Measurements from ENCODE around the gene NKD2. TPM values are rescaled to one million over a fixed set of nuclear protein-coding genes. Genes with fewer than 3 reads are reported as not detected.

Gene NKD2
- total RNA-seq, 1 donor from 2014 or later = 12.7 TPM

DNA sequence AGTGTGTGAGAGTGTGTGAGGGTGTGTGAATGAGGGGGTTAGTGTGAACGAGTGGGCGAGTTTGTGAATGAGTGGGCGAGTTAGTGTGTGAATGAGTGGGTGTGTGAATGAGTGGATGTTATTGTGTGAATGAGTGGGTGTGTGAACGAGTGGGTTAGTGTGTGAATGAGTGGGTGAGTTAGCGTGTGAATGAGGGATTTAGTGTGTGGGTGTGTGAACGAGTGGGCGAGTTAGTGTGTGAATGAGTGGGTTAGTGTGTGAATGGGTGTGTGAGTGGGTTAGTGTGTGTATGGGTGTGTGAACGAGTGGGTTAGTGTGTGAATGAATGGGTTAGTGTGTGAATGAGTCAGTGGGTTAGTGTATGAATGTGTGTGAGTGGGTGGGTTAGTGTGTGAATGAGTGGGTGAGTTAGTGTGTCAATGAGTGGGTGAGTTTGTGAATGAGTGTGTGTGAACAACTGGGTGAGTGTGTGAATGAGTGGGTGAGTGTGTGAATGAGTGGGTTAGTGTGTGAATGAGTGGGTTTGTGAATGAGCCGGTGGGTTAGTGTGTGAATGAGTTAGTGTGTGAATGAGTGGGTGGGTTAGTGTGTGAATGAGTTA is 37.5 kb downstream of the NKD2 start:
- no peak for DNase-seq

DNA sequence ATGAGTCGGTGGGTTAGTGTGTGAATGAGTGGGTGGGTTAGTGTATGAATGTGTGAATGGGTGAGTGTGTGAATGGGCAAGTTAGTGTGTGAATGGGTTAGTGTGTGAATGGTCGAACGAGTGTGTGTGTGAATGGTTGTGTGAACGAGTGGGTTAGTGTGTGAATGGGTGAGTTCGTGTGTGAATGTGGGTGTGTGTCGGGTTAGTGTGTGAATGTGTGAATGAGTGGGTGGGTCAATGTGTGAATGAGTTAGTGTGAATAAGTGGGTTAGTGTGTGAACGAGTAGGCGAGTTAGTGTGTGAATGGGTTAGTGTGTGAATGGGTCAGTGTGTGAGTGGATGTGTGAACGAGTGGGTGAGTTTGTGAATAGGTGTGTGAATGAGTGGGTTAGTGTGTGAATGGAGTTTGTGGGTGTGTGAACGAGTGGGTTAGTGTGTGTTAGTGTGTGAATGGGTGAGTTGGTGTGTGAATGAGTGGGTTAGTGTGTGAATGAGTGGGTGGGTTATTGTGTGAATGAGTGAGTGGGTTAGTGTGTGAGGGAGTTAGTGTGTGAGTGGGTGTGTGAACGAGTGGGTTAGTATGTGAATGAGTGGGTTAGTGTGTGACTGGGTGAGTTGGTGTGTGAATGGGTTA is 38.8 kb downstream of the NKD2 start:
- no peak for DNase-seq

DNA sequence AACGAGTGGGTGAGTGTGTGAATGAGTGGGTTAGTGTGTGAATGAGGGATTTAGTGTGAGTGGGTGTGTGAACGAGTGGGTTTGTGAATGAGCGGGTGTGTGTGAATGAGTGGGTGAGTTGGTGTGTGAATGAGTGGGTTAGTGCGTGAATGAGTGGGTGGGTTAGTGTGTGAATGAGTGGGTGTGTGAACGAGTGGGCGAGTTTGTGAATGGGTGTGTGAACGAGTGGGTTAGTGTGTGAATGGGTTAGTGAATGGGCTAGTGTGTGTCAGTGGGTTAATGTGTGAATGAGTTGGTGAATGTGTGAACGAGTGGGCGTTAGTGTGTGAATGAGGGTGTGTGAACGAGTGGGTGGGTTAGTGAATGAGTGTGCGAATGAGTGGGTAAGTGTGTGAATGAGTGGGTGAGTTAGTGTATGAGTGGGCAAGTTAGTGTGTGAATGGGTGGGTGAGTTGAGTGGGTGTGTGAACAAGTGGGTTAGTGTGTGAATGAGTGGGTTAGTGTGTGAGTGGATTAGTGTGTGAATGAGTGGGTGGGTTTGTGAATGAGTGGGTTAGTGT is 39.6 kb downstream of the NKD2 start:
- DNase-seq = no peak

DNA sequence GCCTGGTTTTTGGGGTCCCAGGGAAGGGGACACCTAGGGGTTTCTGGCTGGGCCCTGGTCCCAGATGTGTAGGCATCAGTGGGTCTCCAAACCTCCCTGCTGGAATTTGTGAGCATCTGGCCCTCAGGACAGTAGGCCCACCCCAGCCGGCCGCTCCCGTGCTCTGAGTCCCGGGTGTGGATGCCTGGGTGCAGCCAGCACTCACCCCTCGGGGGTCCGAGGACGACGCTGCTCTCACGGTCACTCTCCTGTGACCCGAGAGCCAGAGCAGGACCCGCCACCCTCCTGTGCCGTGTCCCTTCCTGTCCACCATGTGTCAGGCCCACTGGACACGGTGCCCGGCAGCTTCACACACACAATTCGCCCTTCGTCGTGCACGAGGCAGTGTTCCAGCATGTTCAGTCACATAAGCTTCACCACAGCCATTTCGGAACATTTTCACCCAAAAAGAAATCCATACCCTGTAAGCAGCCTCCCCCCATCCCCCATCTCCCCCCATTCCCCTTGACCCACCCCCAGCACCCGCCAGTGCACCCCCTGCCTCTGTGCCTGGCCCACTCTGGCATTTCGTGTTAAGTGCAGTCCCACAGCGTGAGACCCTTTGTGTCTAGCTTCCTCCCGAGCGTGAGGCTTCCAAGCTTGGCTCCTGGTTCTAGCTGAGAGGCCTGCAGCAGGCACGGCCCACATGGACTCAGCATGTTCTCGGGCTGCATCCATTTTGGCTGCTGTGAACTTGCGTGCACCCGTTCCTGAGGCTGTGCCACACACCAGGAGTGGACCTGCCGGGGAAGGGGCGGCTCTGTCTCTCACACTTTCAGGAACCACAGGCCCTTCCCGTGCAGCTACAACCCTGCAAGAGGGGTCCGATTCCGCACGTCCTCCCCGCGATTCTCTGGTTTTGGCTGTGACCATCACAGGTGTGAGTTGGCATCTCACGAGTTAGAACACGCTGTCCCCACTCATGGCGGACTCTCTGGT is 40.5 kb downstream of the NKD2 start:
- no peak for DNase-seq

DNA sequence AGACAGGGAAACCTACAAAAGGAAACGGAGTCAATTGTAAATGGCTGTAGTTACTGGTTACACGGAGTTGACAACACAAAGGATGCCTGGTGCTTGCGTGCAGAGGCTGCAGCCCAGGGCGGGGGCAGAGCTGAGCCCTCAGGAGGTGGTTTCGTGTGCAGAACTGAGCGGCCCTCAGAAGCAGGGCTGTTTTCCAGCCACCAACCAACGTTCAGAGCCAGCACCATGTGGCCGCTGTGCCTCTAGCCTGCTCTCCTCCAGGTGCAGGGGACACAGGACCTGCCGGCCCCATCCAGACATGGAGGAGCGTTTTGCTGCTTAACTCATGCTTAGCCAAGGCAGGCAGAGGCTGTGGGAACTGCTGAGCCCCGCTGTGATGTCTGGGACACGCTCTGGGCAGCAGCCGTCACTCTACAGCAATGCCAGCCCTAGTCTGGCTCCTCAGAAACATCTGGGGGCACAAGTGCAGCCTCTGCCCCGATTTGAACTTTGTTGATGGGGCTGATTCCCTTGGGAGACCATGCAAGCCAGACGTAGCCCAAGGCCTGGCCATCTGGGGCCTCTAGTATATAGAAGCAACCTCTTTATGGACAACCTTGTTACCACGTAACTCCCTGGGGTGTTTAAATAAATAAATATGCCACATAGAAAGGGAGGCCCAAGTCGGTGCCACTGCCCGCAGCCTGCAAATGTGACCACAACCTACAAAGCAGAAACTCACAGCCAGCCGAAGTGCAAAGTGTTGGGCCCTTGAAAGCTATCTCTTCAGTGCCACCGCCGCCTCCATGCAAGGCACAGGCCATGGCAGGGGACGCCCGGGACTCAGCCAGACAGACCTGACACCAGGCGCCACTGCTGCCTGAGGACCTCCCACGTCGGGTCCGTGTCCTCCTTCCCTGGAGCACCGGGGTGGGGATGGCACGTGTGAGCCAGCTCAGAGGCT is 42.1 kb downstream of the NKD2 start:
- no peak for DNase-seq

DNA sequence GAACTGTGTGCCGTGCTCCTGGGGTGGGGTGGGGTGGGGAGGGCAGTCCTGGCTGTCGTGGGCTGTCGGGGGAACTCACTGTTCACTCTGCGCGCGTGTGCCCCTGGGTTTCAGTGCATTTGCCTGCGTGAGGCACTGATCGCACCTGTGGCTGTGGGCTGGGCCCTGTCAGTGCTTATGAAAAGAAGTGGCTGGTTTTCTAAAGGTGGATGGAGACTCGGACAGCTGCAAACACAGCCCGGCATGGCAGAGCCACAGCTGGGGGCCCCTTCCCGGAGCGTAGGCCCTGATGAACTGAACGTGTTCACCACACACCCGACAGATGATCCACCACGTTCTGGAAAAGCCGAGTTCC is 42.7 kb downstream of the NKD2 start:
- no peak for DNase-seq

DNA sequence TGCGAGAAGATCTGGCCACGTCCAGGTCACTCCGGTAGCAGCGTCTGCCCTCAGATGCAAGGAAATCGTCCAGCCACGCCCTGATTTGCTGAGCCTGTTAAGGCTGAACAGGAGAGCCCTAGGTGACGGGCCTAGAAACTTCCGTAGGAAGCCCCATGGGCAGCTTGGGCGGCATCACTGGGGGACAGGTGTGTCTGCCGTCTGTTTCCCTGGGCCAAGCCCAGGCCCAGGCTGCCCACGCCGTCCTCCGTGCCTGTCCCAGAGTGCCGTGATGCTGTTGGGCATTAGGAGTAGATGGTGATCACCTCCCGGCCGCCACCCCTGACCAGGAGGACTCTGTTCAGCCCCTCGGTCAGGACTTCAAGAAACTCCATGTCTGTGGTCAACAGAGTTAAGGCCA is 43.5 kb downstream of the NKD2 start:
- DNase-seq = no peak

DNA sequence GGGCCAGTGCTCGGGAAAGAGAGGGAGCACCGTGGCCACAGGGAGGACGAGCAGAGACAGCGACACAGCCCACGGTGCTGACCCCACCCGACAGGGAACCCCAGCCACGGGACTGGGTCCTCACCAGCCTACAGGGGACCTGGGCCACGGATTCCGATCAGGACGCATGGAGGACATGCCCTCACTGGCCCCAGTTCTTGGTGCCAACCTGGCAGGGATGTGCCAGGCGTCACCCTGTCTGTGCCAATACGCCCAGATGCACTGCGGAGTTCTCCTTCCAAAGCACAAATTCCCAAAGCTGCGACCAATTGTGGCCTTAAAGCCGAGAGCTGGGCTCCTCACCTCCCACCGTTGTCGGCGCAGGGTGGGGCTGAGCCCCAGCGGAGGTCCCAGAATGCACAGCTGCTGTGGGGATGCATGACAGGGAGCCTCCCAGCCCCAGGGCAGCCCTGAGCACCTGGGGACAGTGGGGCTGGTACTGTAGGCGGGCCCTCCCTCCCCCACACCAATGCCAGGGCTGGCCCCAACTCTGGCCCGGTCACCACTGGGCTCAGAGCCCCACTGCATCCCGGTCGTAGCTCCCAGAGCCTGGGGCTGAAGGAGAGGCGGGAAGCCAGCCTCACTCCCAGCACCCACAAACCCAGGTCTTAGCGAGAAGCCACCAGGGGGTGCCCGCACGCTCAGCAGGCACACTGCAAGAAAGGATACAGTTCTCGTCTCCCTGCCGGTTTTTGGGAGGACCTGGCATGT is 44.2 kb downstream of the NKD2 start:
- DNase-seq = peak; percentile 16

DNA sequence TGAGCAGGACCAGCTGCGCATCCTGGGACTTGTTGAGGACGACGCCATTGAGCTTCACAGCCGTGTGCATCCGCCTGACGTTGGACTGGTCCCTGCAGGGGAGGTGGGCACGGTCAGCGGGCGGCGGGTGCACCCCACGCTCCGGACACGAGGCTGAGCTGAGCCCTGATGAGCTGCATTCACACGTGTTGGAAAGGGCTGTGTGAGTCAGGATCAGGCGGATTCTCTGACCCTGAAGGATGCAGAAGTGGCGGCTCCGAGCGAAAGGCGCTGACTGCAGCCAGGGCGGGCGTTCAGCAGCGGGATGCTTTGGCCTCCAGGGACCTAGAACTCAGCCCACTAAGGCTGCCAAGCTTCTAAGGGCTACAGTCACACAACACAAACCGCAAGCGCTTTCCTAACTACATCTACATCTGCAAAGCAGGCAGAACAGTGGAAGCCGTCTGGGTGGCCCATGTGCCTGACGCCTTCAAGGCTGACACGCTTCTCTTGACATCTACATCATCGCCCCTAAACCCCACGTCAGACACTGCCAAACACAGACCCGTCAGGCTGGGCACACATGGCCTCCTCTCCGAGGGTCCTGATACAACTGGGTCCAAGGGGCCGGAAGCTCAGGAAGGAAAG is 44.9 kb downstream of the NKD2 start:
- DNase-seq = peak; percentile 88

DNA sequence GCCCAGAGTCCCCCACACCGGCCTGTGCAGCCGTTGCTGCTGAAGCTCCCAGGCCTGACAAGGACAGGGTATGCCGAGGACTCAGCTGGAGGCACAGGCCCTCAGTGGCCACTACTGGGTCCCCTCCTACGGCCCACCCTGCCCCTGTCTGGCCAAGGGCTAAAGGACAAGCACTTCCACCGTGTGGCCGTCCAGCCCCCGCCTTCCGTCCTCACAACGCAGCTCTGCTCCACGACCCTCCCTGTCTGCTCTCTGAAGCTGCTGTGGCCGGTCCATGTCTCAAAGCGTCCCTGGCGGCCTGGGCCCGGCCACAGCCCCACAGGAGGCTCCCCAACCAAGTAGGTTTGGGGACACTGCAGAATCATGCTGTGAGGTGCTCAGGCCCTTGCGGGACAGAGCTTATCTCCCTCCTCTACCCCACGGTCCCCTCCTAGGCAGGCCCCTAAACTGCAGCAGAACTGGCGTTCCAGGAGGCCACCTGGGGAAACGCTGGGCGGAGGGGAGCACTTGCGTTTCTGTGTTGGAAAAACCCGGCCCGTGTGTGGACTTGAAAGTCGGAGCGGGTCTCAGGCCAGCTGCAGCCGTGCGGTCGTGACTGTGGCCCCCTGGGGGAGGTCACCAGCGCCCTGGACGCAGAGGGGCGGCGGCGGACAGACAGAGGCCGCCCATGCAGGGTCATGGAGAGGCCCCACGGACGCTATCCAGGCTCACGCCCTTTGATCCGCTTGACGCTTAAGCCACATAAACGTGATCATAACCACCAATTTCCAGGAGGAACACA is 45.6 kb downstream of the NKD2 start:
- DNase-seq = no peak

DNA sequence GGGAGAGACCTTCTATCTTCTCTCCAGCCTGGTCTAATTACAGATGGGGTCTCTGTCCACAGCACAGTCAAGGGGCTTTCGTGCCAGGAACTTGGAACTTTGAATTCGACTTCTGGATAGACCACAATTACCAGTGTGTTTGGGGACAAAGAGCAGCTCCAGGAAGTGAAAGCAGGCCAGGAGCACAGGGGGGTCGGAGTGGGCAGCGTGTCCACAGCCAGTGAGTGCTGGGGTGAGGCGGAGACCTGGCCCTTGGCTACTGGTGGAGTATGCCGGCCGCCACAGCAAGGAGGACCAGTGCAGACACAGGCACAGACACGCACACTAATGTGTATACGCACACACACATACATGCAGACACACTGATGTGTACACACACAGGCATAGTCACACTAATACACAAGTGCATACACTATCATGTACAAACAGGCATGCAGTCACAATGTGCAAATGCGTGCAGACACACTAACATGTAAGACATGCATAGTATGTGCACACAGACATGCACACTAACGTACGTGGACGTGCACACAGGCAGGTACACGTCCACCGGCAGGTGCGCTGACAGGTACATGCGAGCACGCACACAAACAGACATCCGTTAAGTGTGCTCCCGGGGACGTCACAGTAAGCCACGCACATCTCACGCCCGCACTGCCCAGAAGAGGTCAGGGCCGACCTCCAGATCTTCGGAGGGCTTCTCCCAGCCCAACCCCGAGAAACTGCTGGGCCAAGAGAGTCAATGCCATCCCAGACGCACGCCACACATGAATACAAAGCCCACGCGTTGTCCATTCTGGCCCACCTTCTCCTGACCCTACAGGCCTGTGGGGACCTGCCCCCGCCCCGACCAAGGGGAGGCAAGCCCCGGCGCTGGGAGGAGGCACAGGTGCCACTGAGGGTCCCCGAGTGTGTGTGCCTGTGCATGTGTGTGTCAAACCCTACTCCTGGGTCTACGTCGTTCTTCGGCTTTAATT is 46.5 kb downstream of the NKD2 start:
- DNase-seq = no peak

DNA sequence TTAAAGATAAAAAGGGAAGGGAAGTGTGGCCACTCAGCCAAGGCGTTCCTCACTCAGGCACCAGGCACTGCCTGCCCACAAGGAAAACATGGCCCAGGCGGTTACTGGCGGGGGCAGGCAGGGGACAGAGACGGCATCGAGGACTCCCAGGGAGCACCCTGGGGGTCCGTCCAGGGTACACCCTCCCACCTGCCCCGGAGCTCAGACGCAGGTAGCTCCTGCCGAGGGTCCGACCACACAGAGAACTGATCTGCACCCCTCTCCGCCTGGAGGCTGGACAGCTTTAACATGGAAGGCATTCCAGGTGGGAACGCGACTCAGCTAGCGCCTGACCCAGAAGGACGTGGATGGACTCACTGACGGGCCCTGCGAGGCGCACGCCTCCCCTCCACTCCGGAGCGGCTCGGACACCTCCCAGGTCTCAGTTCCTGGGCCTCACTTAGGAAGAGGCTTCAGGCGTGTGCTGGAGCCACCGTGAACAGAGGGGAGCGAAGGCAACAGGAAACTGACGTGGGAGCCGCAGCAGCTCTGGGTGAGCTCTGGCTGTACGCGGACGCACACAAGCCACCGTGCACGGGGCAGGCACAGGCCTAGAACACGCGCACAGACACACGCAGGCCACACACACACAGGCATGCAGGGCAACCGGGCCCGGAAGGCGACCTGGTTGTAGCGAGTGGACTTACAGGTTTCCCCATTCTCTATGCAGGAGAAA is 47.5 kb downstream of the NKD2 start:
- DNase-seq = no peak

DNA sequence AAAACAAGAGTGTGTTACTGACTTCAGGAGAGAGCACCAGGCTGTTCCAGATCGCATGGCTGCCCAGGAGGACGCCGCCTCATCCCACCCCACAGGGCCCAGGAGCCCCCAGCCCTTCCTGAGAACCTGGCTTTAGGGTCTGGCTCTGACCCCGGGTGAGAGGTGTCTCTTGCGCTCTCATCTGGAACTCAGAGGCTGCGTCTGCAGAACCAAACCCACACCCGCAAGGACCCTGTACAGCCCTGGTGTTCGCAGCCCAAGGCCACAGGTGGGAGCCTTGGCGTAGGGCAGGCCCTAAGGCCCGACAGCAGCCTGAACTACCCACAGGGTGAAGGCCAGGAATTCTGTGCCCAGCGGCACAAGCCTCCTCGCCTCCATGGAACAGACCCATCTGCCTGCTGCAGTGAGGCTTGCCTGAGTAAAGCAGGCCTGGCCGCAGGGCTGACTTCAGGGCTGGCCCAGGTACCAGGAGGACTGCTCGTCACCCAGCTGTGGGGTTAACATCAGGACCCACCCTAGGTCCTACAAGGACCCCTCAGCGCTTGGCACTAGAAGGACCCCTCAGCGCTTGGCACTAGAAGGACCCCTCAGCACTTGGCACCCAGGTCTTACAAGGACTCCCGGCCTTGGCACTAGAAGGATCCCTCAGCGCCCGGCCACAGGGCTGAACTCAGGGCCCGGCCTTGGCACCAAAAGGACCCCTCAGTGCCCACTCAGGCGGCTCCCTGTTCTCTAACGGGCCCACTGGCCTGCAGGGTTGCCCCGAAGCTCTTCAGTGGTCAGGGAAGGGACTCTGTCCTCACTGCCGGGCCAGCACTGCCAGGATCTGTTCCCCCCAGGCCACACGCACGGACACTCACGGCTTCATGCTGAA is 48.2 kb downstream of the NKD2 start:
- no peak for DNase-seq

DNA sequence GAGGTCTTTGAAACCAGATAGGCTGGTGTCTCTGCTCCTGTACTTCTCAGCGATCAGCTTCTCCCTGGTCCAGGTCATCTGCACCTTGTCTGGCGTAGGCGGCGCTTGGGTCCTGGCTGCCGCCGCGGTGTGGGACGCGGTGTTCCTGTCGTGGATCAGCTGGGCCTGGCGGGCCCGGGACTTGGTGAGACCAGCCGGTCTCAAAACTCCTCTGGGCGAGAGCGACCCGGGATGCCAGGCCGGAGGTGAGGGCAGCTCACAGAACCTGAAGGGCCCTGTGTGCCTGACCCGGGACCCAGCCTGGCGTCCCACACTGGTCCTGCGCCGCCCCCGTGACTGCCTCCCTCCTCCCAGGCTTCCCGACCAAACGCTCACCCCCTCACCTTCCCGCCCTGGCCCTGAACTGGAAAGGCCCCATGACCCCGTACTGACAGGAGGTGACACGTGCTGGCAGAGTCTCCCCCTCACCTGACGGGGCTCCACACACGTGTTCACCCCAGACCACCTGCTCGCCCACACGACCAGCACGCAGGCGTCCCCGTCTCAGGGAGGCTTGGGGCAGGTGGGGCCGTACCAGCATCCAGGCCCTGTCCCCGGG is 49.0 kb downstream of the NKD2 start:
- no peak for DNase-seq

DNA sequence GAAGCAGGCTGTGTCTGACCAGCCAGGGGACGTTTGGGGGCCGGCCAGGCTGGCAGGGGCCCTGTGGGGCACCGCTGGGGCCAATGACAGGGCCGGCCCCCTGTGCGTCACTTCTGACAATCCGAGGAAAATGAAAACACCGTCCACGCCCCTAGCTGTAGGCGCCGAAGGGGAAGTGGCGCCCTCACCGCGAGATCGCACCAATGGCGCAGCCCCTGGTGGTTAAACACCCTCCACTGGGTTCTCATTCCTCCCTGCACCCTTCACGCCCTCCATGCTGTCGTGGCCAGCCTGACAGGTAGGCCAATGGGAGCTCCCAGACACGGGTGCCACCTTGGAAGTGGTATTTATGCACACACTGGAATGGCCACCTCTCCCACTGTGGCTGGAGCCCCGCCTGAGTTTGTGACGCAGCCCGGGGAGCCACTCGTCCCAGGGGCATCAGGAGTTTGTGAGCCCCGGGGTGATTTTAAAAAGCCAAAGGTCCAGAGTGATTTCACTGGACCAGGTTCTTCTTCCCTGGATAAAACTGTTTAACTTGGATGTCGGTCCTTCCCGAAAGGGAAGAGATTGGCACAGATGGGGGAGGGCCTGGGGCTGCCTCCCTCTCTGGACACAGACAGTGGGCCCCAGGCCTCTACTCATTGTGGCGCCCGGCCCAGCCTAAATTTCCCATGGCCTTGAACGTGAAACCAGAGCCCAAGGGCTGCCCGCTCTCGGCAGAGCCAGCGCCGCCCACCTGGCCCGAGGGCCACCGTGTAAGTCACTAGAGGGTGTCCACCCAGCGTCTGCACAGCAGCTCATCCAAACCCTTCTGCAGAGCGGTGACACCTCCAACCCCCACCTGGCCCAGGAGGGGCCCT is 49.7 kb downstream of the NKD2 start:
- DNase-seq = no peak

All from skin of body (tissue), 2 donors.